Testis (tissue), 2 donors: Measurements from ENCODE around the gene EGFL8.

Source experiments
- CTCF ChIP-seq, 3 experiments: fragments of 450-650 bp in 2 of 3; fragments of 200-600 bp in 1 of 3; sonication (generic) in 1 of 3; IDR thresholded peaks; one replicate each; pipeline ENCODE4 v1.5.1; 2016 to 2019; ENCODE audit warnings: antibody characterized with exemption in 3 of 3, mild to moderate bottlenecking in 2 of 3, moderate library complexity in 1 of 3
- POLR2A ChIP-seq: fragments of 450-650 bp; IDR thresholded peaks from one replicate; pipeline ENCODE4 v1.6.1; 2017; ENCODE audit warnings: antibody characterized with exemption, mild to moderate bottlenecking, moderate library complexity

GRCh38 chr6:32204268-32204715, 39.9 kb downstream of the EGFL8 start:
- TF ChIP-seq CTCF (IDR thresholded peaks at IDR 0.05) = no peak
- TF ChIP-seq POLR2A = no peak
